GM19438 (cell line): ENCODE results near the gene ULK3.

ENCODE experiments used
- ATAC-seq: cut with Tn5 transposase; IDR thresholded peaks from one replicate; pipeline ENCODE4 v1.9.1; 2021; ENCODE audit warnings: low read depth; ENCODE audit not compliant: unreplicated experiment

The ULK3 gene

GRCh38 chr15:74824976-74825375, 18.0 kb downstream of the ULK3 start:
- no peak for ATAC-seq

- no peak for ATAC-seq
Observed at GRCh38 chr15:74823324-74823723, 19.6 kb downstream of the ULK3 start.

GRCh38 chr15:74822233-74822632, 20.7 kb downstream of the ULK3 start:
- no peak for ATAC-seq

- ATAC-seq: no peak
Observed at GRCh38 chr15:74821790-74822158, 21.2 kb downstream of the ULK3 start.

GRCh38 chr15:74821091-74821789, 21.7 kb downstream of the ULK3 start:
- no peak for ATAC-seq

- ATAC-seq: no peak
Observed at GRCh38 chr15:74820056-74820455, 22.9 kb downstream of the ULK3 start.

GRCh38 chr15:74817370-74817737, 25.6 kb downstream of the ULK3 start:
- ATAC-seq: no peak

- ATAC-seq: no peak
Observed at GRCh38 chr15:74816624-74817369, 26.2 kb downstream of the ULK3 start.

GRCh38 chr15:74815961-74816360, 27.0 kb downstream of the ULK3 start:
- no peak for ATAC-seq

GRCh38 chr15:74815121-74815934, 27.6 kb downstream of the ULK3 start:
- no peak for ATAC-seq

GRCh38 chr15:74812533-74812932, 30.4 kb downstream of the ULK3 start, which contains the start of gene LMAN1L:
LMAN1L (plus strand) TSS chr15:74812835; CDS start chr15:74812855, 20 bp downstream.
- ATAC-seq: no peak

- ATAC-seq: no peak
Observed at GRCh38 chr15:74809956-74810355, 33.0 kb downstream of the ULK3 start.

- ATAC-seq: no peak
Observed at GRCh38 chr15:74809242-74809641, 33.7 kb downstream of the ULK3 start.

- ATAC-seq: no peak
Observed at GRCh38 chr15:74808840-74809229, 34.1 kb downstream of the ULK3 start.

- ATAC-seq: no peak
Observed at GRCh38 chr15:74808078-74808839, 34.7 kb downstream of the ULK3 start.

- no peak for ATAC-seq
Observed at GRCh38 chr15:74807282-74807681, 35.7 kb downstream of the ULK3 start.

- ATAC-seq: no peak
Observed at GRCh38 chr15:74804935-74805334, 38.0 kb downstream of the ULK3 start.

GRCh38 chr15:74802862-74803447, 40.0 kb downstream of the ULK3 start:
- ATAC-seq: no peak

- no peak for ATAC-seq
Observed at GRCh38 chr15:74802290-74802689, 40.7 kb downstream of the ULK3 start.

GRCh38 chr15:74801311-74801997, 41.5 kb downstream of the ULK3 start:
- ATAC-seq: no peak
